Measurements from ENCODE around the gene RNU4-1.

The RNU4-1 gene

GRCh38 chr12:120290609-120291305 lies 2.3 kb downstream of the RNU4-1 start:
- peak in 11 of 51 donors; percentile 1 to 52 (median 16) for DNase-seq

DNA sequence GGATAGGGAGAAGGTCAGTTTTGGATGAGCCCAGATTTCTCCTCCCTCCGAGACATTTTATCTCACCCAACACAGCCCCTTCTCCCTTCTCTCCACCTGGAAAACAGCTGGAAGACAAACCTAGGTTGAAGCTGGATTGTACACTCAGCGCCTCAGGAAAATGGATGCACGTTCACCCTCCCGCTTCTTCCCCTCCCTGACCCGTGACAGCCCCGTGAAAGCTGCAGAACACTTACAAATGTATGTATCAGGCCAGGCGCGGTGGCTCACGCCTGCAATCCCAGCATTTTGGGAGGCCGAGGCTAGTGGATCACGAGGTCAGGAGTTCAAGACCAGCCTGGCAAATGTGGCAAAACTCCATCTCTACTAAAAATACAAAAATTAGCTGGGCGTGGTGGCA lies 5.5 kb downstream of the RNU4-1 start:
- no peak for DNase-seq

GRCh38 chr12:120286768-120287490 lies 6.1 kb downstream of the RNU4-1 start:
- DNase-seq: no peak

GRCh38 chr12:120284381-120284780 lies 8.7 kb downstream of the RNU4-1 start:
- no peak for DNase-seq

DNA sequence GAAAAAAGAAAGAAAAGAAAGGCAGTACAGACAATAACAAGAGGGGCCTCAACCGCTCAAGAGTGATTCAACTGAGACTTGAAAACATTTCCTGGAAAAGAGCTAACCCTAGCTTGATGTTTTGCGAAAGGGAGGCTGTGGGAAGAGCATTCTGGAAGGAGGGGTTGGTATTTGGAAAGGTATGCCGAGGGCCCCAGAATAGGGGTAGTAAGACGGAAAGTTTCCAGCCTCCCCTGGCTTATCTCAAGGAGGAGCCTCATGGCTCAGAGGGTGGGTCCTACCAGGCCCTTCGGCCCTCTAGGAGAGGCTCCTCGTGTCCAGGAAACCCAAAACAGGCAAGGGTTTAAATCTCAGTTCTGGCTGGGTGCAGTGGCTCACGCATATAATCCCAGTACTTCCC lies 9.7 kb downstream of the RNU4-1 start:
- no peak for DNase-seq

- no peak for DNase-seq
Measured at GRCh38 chr12:120278137-120279069, 14.6 kb downstream of the RNU4-1 start.

- no peak for DNase-seq
Measured at GRCh38 chr12:120276734-120277133, 16.3 kb downstream of the RNU4-1 start.

DNA sequence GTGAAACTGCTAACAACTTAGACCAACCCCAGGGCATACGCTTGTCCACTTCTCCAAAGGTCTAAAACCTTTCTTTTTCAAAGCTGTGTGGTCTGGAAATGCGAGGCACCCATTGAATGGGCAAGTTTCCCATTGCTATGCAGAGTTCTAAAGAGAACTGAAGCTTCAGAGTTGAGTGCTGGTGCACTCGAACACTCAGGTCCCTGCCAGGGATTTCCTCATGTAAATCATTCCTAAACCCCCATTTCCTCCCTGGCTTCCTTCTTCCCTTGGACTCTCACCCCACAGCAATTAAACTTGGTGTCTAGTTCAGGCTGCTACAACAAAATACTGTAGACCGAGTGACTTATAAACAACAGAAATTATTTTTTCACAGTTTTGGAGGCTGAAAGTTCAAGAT lies 25.3 kb downstream of the RNU4-1 start:
- DNase-seq: peak in 1 of 51 donors; percentile 6

- no peak for DNase-seq
Measured at GRCh38 chr12:120266180-120266870, 26.7 kb downstream of the RNU4-1 start.

DNA sequence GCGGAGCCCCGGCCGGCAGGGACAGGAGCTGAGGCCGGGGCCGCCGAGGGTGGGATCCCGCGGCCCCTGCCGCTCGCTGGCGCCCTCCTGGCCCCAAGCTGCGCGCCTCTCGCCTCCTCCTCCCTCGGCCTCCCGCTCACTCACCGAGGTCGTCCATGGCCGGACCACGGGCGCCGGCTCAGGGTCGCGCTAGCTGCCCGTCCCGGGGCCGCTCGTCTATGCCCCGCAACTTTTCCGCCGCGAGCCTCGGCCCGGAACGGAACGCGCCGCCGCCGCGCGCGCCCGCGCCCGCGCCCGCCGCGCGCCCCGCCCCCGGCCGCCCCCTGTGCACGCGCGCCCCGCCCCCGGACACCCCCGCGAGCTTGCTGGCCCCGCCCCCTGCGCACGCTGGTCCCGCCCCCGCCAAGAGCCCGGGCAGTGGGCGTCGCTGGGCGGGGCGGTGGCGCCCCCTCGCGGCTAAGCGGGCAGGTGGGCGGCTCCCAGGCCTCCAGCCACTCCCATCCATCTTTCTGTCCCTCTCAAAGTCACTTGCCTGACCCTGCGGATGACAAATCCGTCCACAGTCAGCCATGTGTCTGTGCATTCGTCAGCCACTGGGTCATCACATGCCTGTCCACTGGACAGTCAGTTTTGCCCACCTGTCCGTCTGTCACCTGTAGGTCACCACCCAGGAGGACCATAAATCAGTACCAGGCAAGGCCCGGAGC lies 27.4 kb downstream of the RNU4-1 start, which contains the start of gene PXN:
TSS of gene PXN (minus strand) at position 258 of the 707 bp plus-strand sequence. CDS start at position 157, 101 bp downstream.
- DNase-seq: peak in 50 of 51 donors; percentile 19 to 95 (median 75)

GRCh38 chr12:120264904-120265472 lies 28.0 kb downstream of the RNU4-1 start:
- DNase-seq: peak in 1 of 51 donors; percentile 46

DNA sequence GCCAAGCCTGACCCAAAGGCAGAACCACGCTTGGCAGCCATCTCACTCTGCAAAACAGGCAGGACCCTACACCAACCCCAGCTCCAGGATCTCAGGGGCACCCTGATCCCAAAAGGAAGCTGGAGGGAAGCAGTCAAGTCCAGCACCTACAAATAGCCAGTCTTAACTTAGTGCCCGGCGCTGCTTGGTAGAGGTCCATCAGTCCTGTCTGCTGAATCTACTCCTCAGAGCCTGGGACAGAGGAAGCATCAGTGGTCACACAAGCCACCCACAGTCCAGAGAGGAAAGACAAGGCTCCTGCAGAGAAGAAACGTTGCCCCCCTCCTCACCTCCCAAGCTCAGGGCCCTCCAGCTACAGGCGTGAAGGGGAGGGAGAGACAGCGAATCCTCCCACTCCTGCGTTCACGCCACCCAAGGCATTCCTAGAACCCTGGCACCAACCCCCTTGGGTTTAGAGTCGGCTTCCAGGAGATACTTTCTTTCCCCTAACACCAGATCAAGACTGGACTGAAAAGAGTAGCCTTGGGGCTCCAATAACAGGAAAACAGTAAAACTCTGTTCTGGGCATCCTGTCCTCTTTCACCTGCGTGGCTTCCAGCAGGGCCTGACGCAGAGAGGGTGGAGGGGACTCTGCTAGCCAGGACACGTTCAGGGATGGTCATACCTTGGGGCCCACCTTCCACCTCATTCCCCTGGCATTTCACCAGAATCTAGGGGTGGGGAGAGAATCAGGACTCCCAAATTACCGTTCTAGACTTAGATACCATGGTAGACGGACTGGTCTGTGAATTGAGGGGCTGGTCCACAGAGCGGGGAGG lies 28.7 kb downstream of the RNU4-1 start:
- peak in 6 of 51 donors; percentile 6 to 14 (median 10) for DNase-seq

DNA sequence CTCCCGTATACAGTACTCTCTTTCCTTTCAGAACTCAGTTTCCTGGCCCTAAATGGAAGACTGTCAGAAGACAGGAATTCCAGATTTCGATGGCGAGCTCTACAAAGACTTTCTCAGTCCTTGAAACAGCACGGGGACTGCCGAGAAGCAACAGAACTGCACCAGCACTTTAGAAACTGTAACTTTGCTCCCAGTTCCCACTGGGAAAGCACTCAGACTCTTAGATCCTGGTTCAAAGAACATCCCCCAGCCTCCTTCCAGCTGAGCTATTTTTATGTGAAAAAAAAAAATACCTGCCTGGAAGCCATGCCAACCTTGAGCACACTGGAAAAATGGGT lies 29.3 kb downstream of the RNU4-1 start:
- DNase-seq: no peak

- peak in 3 of 51 donors; percentile 8 to 19 (median 14) for DNase-seq
Measured at GRCh38 chr12:120262852-120263747, 29.9 kb downstream of the RNU4-1 start.

- peak in 16 of 51 donors; percentile 9 to 48 (median 30) for DNase-seq
Measured at GRCh38 chr12:120261951-120262851, 30.8 kb downstream of the RNU4-1 start.

DNA sequence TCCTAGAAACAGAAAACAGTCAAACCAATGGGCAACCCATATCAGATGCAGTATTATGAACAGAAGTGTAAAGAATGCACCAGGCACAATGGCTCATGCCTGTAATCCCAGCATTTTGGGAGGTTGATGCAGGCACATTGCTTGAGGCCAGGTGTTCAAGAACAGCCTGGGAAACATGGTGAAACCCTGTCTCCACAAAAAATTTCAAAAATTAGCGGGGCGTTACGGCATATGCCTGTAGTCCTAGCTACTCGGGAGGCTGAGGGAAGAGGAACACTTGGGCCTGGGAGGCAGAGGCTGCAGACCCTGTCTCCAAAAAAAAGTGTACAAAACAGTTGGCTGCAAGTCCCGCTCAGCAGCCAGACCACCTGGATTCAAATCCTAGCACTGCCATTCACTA lies 32.4 kb downstream of the RNU4-1 start:
- no peak for DNase-seq

All from hypothalamus (tissue), 51 donors.